Measurements from ENCODE around the gene PAXIP1.

PAXIP1 gene

DNA sequence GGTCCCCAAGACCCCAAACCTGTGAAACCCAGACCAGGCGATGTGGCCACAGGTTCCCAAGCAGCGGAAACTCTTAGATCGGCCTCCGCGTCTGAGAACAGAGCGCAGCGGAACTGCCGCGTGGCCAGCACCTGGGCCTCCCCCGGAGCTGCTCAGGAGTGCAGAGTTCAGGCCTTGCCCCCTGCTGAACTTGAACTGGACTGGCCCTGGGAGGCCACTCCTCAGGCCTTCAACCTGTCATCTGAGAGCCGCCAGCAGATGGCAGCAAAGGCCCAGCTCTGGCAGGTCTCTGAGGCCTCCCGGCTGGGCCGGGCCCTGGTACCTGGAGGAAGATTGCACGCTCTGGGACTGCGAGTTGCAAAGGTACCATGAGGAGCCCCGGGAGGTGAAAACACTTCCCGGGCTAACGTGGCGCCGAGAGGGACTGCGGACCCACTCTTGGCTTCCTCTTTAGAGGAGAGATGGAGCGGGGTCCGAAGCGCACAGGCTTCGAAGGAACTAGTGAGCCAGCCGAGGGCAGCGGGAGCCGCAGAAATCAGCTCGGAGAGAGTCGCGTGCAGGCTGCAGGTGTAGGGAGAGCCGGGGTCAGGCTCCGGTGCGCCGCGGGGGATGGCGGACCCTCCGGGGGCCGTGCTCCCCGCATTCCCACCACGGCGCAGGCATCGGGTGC, 89.2 kb downstream of the PAXIP1 start:
- Mint-ChIP-seq H3K27me3 (peaks cover 50% of the 10 kb centered on the region), H3K4me1 (peaks cover 15% of the 10 kb centered on the region), H3K27ac (peak overlapping the region in 1 of 2 donors; percentile 56), H3K9me3 (peaks cover 5 to 11% of the 10 kb centered on the region in 2 donors), H3K4me3 (peak overlapping the region; percentile 81 to 87)
- ATAC-seq (peak; percentile 91), DNase-seq (peak; percentile 84 to 87)

DNA sequence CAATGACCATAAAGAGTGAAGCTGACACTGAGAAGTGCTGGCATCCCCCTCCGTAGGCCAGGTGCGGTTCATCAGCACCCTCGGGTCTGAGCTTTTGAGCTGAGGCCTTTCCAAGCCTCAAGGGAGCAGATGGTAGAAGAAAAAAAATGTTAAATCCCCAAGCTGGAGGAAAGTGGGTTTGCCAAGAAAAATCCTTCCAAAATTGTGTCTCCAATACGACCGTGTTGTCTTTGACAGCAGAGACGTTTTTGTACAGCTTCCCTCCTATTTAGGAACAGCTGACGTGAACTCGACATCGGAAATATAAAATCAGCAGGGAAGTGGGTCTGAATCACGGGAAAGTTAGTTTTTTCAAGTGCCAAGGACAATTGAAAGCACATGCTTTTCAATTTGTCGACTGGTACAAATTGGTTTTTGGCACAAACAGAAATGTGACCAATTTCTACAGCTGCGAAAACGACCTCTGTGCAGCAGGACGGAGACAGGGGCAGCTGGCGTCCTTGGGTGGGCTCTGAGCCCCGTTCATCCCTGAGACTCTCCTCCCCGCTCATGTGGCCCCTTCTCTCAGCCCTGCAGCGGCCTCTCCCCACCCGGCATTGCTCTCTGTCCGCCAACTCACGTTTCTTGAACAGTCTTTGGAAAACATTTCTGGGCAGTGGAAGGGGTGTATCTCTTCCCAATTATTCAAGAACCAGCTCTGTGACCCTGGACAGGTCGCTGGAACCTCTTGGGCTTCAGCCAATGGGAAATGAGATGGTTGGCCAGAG, 89.9 kb downstream of the PAXIP1 start:
- ATAC-seq (no peak), DNase-seq (no peak)
- no peak overlapping the region for H3K27ac Mint-ChIP-seq
- H3K27me3 Mint-ChIP-seq = peaks cover 51% of the 10 kb centered on the region
- no peak overlapping the region for H3K4me3 Mint-ChIP-seq
- peaks cover 15% of the 10 kb centered on the region for H3K4me1 Mint-ChIP-seq
- peaks cover 5 to 11% of the 10 kb centered on the region in 2 donors for H3K9me3 Mint-ChIP-seq

DNA sequence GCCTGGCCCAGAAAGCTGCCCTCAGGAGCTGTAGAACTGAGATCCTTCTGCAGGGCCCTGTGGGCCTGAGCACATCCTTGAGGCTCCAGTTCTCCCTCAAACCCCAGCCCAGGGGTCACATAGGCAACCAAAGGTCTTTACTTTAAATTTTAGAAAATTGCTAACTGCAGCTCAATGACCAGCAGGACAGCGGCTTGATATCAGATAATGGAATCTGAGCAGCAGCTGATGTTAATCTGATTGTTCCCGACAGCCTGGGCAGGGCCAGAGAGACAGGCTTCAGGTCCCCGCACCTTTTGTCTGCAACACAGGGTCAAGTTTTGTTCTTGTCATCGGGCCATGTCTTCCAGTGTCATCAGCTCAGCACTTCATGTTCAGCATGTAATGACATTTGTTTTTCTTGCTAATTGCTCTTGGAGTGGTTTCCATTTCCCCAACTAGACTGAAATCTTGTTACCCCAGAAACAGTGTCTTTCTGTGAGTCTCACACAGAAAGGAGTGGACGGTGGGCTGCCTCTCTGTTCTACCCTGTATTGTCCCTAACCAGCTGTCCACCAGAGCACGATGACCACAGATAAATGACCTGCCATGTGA, 91.0 kb downstream of the PAXIP1 start:
- peaks cover 54% of the 10 kb centered on the region for H3K27me3 Mint-ChIP-seq
- no peak overlapping the region for H3K27ac Mint-ChIP-seq
- peaks cover 15% of the 10 kb centered on the region for H3K4me1 Mint-ChIP-seq
- H3K9me3 Mint-ChIP-seq = peaks cover 5 to 11% of the 10 kb centered on the region in 2 donors
- ATAC-seq (no peak), DNase-seq (no peak)
- H3K4me3 Mint-ChIP-seq = no peak overlapping the region

DNA sequence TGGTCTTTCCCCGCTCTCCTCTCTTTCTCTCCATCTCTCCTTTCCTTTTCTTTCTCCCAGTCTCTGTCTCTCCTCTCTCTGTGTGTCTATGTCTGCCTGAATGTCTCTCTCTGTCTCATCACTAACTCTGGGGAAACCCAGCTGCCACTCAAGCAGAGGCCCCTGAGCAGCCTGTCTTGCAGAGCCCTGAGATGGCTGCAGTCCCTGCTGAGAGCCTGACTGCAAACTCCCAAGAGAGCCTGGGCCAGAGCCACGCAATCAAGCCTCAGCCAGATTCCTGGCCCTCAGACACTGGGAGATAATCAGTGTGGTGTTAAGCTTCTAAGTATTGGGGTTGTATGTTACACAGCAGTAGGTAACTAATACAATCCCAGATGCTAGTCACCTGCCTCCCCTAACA, 91.5 kb downstream of the PAXIP1 start:
- peaks cover 52% of the 10 kb centered on the region for H3K27me3 Mint-ChIP-seq
- ATAC-seq (no peak), DNase-seq (no peak)
- H3K9me3 Mint-ChIP-seq = peaks cover 5 to 11% of the 10 kb centered on the region in 2 donors
- no peak overlapping the region for H3K27ac Mint-ChIP-seq
- H3K4me1 Mint-ChIP-seq = peaks cover 15% of the 10 kb centered on the region
- no peak overlapping the region for H3K4me3 Mint-ChIP-seq

DNA sequence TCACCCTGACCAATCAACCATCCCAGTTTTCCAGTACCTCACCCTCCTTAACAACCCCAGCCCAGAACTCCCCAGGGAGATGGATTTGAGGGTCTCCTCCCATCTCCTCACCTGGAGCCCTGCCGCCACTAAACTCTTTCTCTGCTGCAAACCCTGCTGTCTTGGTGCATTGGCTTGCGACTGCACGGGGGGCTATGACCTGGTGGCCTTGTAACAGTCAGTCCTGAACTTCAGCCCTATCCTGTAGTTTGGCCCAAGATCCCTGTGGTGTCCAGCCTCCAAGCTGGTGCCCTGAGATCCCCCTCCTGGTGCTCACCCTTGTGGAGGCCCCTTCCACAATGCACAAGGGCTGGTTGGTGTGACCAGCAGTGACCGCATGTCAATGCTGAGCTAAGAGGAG, 91.9 kb downstream of the PAXIP1 start:
- peaks cover 49% of the 10 kb centered on the region for H3K27me3 Mint-ChIP-seq
- no peak for DNase-seq
- H3K27ac Mint-ChIP-seq = no peak overlapping the region
- H3K9me3 Mint-ChIP-seq = peaks cover 5 to 11% of the 10 kb centered on the region in 2 donors
- ATAC-seq = no peak
- H3K4me1 Mint-ChIP-seq = peaks cover 15% of the 10 kb centered on the region
- H3K4me3 Mint-ChIP-seq = no peak overlapping the region

DNA sequence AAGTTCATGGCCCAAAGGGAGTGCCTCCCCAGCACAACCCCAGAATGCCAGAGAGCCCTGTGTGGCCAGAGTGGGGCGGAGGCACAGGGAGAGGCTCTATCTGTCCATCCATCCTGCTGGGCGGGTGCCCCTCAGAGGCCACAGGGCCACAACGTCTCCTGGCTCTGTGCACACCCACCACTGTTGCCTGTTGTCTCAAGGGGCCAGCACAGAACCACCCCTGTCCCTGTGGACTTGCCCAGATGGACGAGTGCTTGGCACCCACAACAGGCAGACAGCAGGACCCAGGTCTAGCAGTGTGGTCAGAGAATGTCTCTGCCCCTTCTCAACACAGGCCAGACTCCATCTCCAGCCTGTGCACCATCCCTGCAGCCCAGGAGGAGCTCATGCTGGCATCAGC, 92.8 kb downstream of the PAXIP1 start:
- Mint-ChIP-seq H3K4me1 (peaks cover 15% of the 10 kb centered on the region), H3K27ac (no peak overlapping the region), H3K27me3 (peaks cover 48% of the 10 kb centered on the region), H3K9me3 (peaks cover 5 to 11% of the 10 kb centered on the region in 2 donors), H3K4me3 (no peak overlapping the region)
- ATAC-seq = no peak
- DNase-seq = no peak

DNA sequence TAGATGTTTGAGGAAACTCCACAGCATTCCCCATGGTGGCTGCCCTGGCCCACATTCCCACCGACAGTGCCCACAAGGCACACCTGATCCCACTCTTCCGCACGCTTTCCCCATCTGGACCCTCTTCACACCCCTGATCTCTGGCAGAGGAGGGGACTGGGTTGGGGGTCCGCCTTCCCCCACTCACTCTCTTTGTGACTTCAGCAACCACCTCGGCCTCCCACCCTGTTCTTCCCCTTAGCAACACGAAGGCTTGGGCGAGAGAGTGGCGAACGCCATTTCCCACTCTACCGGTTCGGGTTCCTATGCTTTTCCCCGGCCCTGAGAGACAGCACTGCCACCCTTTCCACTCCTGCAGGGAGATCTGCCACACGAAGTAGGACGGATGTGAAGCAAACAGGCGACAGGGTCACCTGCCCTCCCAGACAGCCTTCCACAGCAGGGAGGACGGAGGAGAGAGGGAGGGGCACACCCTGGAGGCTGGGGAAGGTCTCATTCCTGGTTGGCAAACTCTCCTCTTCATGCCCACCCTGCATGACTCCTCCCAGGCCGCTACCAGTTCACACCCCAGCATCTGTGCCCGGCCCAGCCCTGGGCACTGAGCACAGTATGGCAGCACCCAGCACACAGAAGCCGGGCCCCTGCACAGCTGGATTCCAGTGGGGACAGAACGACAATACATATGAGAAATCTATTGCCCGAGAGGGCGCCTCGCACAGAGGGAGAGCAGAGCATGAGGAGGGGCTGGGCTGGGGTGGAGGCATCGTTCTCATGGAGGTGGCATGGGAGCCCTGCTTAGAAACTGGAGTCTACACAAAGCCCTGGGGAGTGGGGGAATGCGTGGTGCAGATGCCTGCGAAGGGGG, 93.5 kb downstream of the PAXIP1 start:
- H3K4me1 Mint-ChIP-seq = peaks cover 10% of the 10 kb centered on the region
- peaks cover 5 to 11% of the 10 kb centered on the region in 2 donors for H3K9me3 Mint-ChIP-seq
- no peak overlapping the region for H3K4me3 Mint-ChIP-seq
- H3K27ac Mint-ChIP-seq = peak overlapping the region in 1 of 2 donors; percentile 30
- ATAC-seq = no peak
- H3K27me3 Mint-ChIP-seq = peaks cover 44% of the 10 kb centered on the region
- no peak for DNase-seq

DNA sequence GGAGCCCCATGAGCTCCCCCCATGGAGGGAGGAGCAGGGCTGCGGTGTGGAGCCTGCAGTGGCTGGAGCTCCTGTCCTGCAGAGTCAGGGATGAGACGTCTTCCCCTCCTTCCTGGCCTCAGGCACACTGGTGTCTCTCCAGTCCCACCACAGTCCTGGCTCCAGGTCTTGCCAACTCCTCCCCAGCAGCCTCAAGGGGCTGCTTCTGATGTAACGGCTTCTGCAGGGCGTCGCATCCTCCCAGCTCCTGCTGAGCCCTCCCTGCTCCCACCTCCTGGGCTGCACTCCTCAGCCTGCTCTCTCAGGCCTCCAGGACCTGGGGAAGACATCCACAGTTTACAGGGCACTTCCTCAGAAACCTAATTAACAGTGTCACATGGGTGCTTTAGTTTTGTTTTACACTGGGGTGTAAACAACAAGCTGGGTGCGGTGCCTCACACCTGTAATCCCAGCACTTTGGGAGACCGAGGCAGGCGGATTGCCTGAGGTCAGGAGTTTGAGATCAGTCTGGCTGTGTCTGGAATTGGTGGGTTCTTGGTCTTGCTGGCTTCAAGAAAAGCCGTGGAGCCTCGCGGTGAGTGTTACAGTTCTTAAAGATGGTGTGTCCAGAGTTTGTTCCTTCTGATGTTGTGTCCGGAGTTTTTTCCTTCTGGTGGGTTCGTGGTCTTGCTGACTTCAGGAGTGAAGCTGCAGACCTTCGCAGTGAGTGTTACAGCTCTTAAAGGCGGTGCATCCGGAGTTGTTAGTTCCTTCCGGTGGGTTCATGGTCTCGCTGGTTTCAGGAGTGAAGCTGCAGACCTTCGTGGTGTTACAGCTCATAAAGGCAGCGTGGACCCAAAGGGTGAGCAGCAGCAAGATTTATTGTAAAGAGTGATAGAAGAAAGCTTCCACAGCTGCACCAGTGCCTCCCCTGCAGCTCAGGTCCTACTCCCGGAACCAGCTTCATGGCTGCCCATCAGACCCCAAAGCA, 95.0 kb downstream of the PAXIP1 start:
- Mint-ChIP-seq H3K4me1 (no peaks in the 10 kb centered on the region), H3K9me3 (peaks cover 5 to 11% of the 10 kb centered on the region in 2 donors), H3K27me3 (peaks cover 34% of the 10 kb centered on the region), H3K4me3 (no peak overlapping the region), H3K27ac (no peak overlapping the region)
- ATAC-seq = no peak
- DNase-seq = no peak

DNA sequence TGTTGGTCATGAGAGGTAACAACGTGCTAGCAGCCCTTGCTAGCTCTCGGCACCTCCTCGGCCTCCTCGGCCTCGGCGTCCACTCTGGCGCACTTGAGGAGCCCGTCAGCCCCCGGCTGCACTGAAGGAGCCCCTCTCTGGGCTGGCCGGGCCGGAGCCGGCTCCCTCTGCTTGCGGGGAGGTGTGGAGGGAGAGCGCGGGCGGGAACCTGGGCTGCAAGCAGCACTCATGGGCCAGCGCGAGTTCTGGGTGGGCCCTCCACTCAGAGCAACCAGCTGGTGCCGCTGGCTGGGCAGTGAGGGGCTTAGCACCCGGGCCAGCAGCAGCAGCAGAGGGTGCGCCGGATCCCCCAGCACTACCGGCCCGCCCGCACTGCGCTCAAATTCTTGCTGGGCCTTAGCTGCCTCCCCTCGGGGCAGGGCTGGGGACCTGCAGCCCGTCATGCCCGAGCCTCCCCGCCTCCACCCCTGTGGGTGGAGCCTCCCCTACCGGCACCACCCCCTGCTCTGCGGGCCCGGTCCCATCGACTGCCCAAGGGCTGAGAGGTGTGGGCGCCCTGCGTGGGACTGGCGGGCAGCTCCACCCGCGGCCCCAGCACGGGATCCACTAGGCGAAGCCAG, 96.1 kb downstream of the PAXIP1 start:
- H3K27me3 Mint-ChIP-seq = peaks cover 34% of the 10 kb centered on the region
- ATAC-seq = peak; percentile 40
- DNase-seq = no peak
- no peak overlapping the region for H3K4me3 Mint-ChIP-seq
- H3K4me1 Mint-ChIP-seq = no peaks in the 10 kb centered on the region
- peaks cover 5 to 11% of the 10 kb centered on the region in 2 donors for H3K9me3 Mint-ChIP-seq
- no peak overlapping the region for H3K27ac Mint-ChIP-seq

DNA sequence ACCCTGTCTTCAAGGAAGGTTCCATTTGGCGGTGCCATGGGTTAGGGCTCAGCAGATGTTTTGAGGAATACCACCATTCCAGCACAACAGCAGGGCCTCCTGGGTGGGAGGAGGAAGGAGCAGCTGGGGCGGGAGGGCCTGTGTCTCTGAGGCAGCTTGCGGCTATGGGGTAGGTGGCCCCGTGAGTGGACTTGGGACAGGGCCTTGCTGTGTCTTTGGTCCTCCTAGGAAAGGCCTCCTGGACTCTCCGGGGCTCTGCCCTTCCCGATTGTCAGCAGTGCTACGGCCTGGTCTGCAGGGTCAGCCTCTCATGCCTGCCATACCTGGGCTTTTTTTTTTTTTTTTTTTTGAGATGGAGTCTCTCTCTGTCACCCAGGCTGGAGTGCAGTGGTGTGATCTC, 96.7 kb downstream of the PAXIP1 start:
- ATAC-seq = no peak
- Mint-ChIP-seq H3K27me3 (peaks cover 34% of the 10 kb centered on the region), H3K4me3 (no peak overlapping the region), H3K4me1 (no peaks in the 10 kb centered on the region), H3K27ac (no peak overlapping the region), H3K9me3 (peaks cover 1 to 6% of the 10 kb centered on the region in 2 donors)
- no peak for DNase-seq

DNA sequence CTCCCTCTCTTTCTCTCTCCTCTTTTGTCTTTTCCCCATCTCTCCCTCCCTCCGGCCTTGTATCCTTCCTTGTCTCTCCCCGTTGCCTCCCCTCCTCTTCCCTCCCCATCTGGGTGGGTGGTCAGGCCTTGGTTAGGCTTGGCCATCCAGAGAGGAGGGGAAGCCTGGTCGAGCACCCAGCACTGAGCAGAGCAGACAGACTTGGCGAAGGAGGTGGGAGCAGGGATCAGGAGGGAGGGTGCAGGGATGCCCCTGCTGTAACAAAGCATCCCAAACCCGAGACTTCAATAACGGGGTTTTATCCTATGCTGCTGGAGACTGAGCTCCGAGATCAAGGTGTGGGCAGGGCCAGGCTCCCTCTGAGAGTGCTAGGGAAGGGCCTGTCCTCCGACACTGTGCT, 97.3 kb downstream of the PAXIP1 start:
- Mint-ChIP-seq H3K4me3 (no peak overlapping the region), H3K27ac (peak overlapping the region in 1 of 2 donors; percentile 19), H3K4me1 (no peaks in the 10 kb centered on the region), H3K9me3 (peaks cover 0 to under 1% of the 10 kb centered on the region in 2 donors), H3K27me3 (peaks cover 34% of the 10 kb centered on the region)
- DNase-seq (no peak), ATAC-seq (no peak)

DNA sequence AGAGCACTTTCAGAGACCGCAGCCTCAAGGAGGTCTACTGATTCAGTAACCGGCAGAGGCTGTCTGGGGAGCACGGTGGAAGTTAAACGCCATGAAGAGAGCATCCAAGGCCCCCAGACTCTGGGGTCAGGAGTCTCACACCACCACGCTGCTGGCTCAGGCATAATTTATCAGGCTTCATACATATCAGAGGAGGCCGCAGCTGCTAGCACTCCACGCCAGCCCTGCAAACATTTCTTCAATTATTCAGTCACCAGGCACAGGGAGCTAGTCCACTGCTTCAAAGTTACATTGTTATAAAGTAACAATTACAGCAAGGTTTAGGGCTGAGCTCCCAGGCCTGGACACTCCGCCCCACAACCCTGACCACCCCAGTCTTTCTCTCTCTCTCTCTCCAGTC, 97.8 kb downstream of the PAXIP1 start:
- no peaks in the 10 kb centered on the region for H3K9me3 Mint-ChIP-seq
- no peaks in the 10 kb centered on the region for H3K4me1 Mint-ChIP-seq
- no peak overlapping the region for H3K27ac Mint-ChIP-seq
- no peak overlapping the region for H3K4me3 Mint-ChIP-seq
- peaks cover 34% of the 10 kb centered on the region for H3K27me3 Mint-ChIP-seq
- DNase-seq (no peak), ATAC-seq (no peak)

DNA sequence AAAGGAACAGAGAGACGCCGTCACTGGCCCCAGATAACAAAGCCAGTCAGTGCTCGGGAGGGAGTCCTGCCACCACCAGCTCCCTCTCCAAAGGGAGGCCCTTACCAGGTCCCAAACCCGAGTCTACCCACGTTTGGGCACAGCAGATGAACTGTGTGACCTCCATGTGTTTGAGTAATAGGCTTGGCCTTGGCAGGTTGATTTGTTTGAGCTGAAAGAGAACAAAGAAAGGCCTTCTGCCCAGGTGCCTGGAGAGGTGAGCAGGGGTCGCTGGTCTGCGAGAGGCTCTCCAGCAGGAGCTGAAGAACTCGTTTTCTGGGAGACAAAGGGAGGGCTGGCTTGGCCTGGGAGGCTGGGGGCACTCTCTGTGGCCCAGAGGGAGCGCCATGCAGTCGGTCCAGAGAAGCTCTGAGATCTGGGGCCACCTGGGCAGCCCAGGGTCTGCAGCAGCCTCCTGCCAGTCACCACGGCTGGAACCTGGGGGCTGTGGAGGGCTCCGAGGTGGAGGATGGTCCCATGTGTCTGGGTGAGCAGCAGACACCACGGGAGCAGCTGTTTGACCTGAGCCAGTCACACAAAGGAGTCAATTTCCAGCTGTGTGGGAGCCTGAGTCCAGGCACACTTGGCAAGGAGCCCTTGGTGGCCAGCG, 99.7 kb downstream of the PAXIP1 start:
- no peaks in the 10 kb centered on the region for H3K4me1 Mint-ChIP-seq
- no peak overlapping the region for H3K4me3 Mint-ChIP-seq
- no peaks in the 10 kb centered on the region for H3K9me3 Mint-ChIP-seq
- no peak for ATAC-seq
- peaks cover 18% of the 10 kb centered on the region for H3K27me3 Mint-ChIP-seq
- no peak overlapping the region for H3K27ac Mint-ChIP-seq
- DNase-seq = no peak
